ENCODE results near the gene CRYBG2. TPM values are rescaled to one million over a fixed set of nuclear protein-coding genes. Genes with fewer than 3 reads are reported as not detected.

The CRYBG2 gene
- polyA plus RNA-seq, 1 donor, result 0.40 TPM

DNA sequence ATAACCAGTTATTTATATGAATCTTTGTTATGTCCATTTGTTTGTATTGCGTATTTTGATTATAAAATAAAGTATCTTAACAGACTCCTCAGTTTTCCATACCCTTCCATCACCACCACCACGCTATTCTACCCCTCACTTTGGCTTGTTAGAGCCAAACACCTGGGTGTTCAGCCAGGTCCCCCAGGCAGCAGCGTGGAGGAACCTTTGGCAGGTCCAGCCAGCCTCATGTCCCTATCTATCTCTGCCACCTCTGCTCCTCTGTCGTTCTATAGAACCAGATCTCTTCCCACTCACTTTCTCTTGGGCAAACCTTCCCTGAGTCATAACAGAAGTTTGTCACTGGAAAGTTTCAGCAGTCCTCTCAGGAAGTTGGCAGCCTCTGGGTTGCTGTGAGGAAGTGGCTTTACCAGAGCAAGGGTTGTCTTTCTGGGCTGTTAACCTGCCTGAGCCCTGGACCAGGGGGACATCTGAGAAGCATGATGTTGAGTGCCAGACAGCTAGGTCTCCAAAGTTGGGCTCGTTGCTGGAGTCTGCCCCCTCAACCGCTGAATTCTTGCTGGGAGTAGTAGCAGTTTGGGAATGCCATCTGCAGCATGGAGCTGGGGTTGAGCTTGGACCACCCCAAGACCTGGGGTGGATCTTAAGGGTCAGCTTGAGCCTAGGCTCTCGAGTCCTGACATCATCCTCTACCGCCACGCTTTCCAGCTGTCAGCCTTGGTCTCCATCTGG, 75.0 kb downstream of the CRYBG2 start:
- no peak for DNase-seq

GRCh38 chr1:26278303-26278702, 75.6 kb downstream of the CRYBG2 start:
- DNase-seq, result no peak

- no peak for DNase-seq
Observed at GRCh38 chr1:26277719-26278118, 76.2 kb downstream of the CRYBG2 start.

GRCh38 chr1:26277261-26277661, 76.7 kb downstream of the CRYBG2 start:
- DNase-seq, result no peak

DNA sequence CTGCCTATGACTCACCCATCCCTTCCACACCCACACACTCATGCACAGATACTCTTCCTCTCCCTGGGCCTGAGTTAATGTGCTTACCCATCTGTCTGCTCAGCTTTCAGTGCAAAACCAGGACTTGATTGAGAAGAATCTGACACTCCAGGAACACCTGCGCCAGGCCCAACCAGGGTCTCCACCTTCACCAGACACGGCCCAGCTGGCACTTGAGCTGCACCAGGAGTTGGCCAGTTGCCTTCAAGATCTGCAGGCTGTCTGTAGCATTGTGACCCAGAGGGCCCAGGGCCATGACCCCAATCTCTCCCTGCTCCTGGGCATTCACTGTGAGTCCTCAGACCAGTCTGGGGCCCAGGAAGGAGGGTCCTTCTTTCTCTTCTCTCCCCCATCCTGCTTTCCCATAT, 77.5 kb downstream of the CRYBG2 start:
- no peak for DNase-seq

GRCh38 chr1:26275580-26276431, 78.1 kb downstream of the CRYBG2 start:
- DNase-seq, result peak; percentile 87

DNA sequence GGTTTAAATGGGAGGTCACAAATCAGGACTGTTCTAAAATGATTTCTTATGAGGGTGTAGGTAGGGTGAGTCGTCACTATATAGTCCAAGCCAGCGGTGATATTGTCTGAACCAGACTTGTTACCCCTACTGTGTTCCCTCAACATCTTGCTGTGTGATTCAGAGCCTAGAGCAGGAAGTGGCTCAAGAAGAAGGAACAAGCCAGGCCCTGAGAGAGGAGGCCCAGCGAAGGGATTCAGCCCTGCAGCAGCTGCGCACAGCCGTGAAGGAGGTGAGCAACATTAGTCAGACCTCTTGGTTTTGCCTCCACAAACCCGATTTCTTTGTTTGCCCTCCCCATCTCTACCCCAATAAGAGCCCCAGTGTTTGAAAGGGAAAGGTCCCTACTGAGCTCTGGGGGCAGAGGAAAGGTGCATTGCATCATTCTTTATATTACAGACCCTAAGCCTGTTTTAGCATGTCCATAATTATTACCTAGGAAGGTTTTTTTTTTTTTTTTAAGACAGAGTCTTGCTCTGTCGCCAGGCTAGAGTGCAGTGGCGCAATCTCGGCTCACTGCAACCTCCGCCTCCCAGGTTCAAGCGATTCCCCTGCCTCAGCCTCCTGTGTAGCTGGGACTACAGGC, 79.0 kb downstream of the CRYBG2 start:
- no peak for DNase-seq

Other genes with a start within 250 kb of the CRYBG2 start
- 5.6 TPM for gene PDIK1L, start 242.3 kb downstream of the CRYBG2 start, polyA plus RNA-seq (ENCODE audit: insufficient read length)
- gene FAM110D, start 195.1 kb downstream of the CRYBG2 start, polyA plus RNA-seq (ENCODE audit: insufficient read length), result 0.98 TPM
- gene C1orf232, start 185.2 kb downstream of the CRYBG2 start, polyA plus RNA-seq (ENCODE audit: insufficient read length), result not detected
- 17.3 TPM for gene ZNF593, start 184.2 kb downstream of the CRYBG2 start, polyA plus RNA-seq (ENCODE audit: insufficient read length)
- gene ZNF593OS, start 182.3 kb downstream of the CRYBG2 start, polyA plus RNA-seq (ENCODE audit: insufficient read length), result 2.3 TPM
- gene CNKSR1, start 176.6 kb downstream of the CRYBG2 start, polyA plus RNA-seq (ENCODE audit: insufficient read length), result 2.5 TPM
- not detected for gene CATSPER4, start 163.5 kb downstream of the CRYBG2 start, polyA plus RNA-seq (ENCODE audit: insufficient read length)
- 23.0 TPM for gene CEP85, start 119.9 kb downstream of the CRYBG2 start, polyA plus RNA-seq (ENCODE audit: insufficient read length)
- 57.4 TPM for gene SH3BGRL3, start 74.0 kb downstream of the CRYBG2 start, polyA plus RNA-seq (ENCODE audit: insufficient read length)
- 8.6 TPM for gene UBXN11, start 47.5 kb downstream of the CRYBG2 start, polyA plus RNA-seq (ENCODE audit: insufficient read length)
- gene CD52, start 36.2 kb downstream of the CRYBG2 start, polyA plus RNA-seq (ENCODE audit: insufficient read length), result 2.2 TPM
- gene ZNF683, start 18.6 kb upstream of the CRYBG2 start, polyA plus RNA-seq (ENCODE audit: insufficient read length), result not detected
- not detected for gene LIN28A, start 56.7 kb upstream of the CRYBG2 start, polyA plus RNA-seq (ENCODE audit: insufficient read length)
- 20.6 TPM for gene DHDDS, start 78.2 kb upstream of the CRYBG2 start, polyA plus RNA-seq (ENCODE audit: insufficient read length)
- gene HMGN2, start 118.3 kb upstream of the CRYBG2 start, polyA plus RNA-seq (ENCODE audit: insufficient read length), result 611 TPM
- 7.4 TPM for gene RPS6KA1, start 175.6 kb upstream of the CRYBG2 start, polyA plus RNA-seq (ENCODE audit: insufficient read length)